Activated CD4-positive, alpha-beta T cell treated with anti-CD3 and anti-CD28 coated beads for 36 hours (primary cell): ENCODE measurements around the gene IL9R. TPM values are rescaled to one million over a fixed set of nuclear protein-coding genes. Genes with fewer than 3 reads are reported as not detected.
"Not testable (repeated sequence)": the region's sequence is repeated elsewhere in the genome, so short reads cannot be mapped to it uniquely, and the experiment has no call there.

Experiments
- ATAC-seq: fragments of 200-7000 bp; cut with Tn5 transposase; one replicate; pipeline ENCODE4 v1.10.0; 2021; ENCODE audit warnings: mild to moderate bottlenecking, moderate library complexity
- CTCF ChIA-PET: fragments of 350-600 bp; sonication (Branson Sonifier 250); formaldehyde crosslinking; loops from one replicate; lab custom pipeline; 2021; ENCODE audit warnings: antibody characterized with exemption; lab: Charles Lee
- POLR2A ChIA-PET: fragments of 350-600 bp; sonication (Branson Sonifier 250); formaldehyde crosslinking; loops from one replicate; lab custom pipeline; 2021; ENCODE audit warnings: antibody characterized with exemption, inconsistent platforms; lab: Charles Lee
- DNase-seq: peaks from one replicate; pipeline ENCODE4 v3.0.0-alpha.2; 2020
- H3K27ac Mint-ChIP-seq: one replicate; pipeline ENCODE4 v1.8.0; 2021; ENCODE audit warnings: mixed read lengths
- H3K27me3 Mint-ChIP-seq: one replicate; pipeline ENCODE4 v1.8.0; 2021; ENCODE audit warnings: mixed read lengths
- H3K36me3 Mint-ChIP-seq: one replicate; pipeline ENCODE4 v1.8.0; 2021; ENCODE audit warnings: low read depth, mixed read lengths
- H3K4me1 Mint-ChIP-seq: one replicate; pipeline ENCODE4 v1.8.0; 2021; ENCODE audit warnings: mixed read lengths
- H3K4me3 Mint-ChIP-seq: one replicate; pipeline ENCODE4 v1.8.0; 2021; ENCODE audit warnings: mild to moderate bottlenecking, moderate library complexity, mixed read lengths
- H3K9me3 Mint-ChIP-seq: one replicate; pipeline ENCODE4 v1.8.0; 2021; ENCODE audit warnings: low read depth, mixed read lengths
- intact Hi-C, 2 experiments: fragments of 100-400 bp; cut with DNase I in 1 of 2; cut with micrococcal nuclease in 1 of 2; formaldehyde crosslinking; loops; one replicate each; pipeline versions ENCODE4 v1.14.2 to v1.15.1; 2022 to 2024; cut with DNase I, micrococcal nuclease
- total RNA-seq, 2 experiments: library from RNA; stranded (reverse); gene quantifications; one replicate each; pipeline ENCODE4 v1.2.3, GENCODE V29; 2021

The IL9R gene
- total RNA-seq, 2 experiments from 2014 or later, result 1.2 to 2.0 TPM

DNA sequence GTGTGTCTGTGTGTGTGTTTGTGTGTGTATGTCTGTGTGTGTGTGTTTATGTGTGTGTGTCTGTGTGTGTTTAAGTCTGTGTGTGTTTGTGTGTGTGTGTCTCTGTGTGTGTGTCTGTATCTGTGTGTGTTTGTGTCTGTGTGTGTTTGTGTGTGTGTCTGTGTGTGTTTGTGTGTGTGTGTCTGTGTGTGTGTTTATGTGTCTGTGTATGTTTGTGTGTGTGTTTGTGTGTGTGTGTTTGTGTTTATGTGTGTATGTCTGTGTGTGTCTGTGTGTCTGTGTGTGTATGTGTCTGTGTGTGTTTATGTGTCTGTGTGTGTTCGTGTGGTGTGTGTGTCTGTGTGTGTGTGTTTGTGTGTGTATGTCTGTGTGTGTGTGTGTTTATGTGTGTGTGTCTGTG is 11.4 kb downstream of the IL9R start:
- Mint-ChIP-seq H3K4me3 (no peak overlapping the region), H3K36me3 (no peaks in the 10 kb centered on the region), H3K27ac (no peak overlapping the region), H3K4me1 (no peaks in the 10 kb centered on the region), H3K27me3 (no peaks in the 10 kb centered on the region), H3K9me3 (no peaks in the 10 kb centered on the region)
- ATAC-seq (no peak), DNase-seq (no peak)
- intact Hi-C loops, result no loop called here
- CTCF ChIA-PET, result no interaction called here
- POLR2A ChIA-PET, result no interaction called here

DNA sequence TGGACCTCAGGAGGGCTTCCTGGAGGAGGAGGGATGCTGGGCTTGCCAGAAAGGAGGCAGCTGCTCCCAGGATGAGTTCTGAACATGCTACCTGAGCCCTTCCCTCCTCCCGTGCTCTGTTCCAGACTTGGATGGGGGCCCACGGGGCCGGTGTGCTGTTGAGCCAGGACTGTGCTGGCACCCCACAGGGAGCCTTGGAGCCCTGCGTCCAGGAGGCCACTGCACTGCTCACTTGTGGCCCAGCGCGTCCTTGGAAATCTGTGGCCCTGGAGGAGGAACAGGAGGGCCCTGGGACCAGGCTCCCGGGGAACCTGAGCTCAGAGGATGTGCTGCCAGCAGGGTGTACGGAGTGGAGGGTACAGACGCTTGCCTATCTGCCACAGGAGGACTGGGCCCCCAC is 12.2 kb downstream of the IL9R start:
- DNase-seq, H3K4me1 Mint-ChIP-seq, H3K27ac Mint-ChIP-seq, CTCF ChIA-PET, ATAC-seq, POLR2A ChIA-PET, H3K9me3 Mint-ChIP-seq, intact Hi-C loops, H3K4me3 Mint-ChIP-seq, H3K36me3 Mint-ChIP-seq, H3K27me3 Mint-ChIP-seq: not testable (repeated sequence)

DNA sequence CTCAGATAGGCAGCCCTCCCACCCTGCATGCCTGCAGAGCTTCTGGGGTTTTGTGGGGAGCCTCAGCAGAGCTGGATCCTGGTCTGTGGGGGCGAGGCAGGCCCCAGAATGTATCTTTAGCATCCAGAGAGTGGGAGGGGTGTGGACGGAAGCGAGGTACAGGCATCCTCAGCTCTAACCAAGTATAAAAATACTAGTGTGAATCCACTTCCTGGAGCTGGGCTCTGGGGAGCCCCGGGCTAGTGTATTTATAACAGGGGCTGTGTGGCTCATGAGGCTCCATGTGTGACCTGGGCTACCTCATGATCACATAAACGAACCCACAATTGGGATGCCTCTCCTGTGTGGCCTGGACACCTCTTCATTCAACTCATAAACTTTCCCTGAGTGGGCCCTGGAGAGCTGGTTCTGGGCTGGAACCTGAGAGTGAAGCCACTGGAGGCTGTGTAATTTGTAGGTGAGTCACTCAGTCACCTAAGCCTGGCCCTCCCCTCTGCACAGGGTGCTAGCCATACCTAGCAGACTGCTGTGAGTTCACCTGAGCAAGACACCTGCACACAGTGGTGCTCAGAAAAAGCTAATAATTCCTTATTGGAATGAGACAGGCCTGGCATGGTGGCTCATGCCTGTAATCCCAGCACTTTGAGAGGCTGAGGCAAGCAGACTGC is 15.9 kb downstream of the IL9R start:
- H3K4me1 Mint-ChIP-seq, H3K9me3 Mint-ChIP-seq, H3K27ac Mint-ChIP-seq, intact Hi-C loops, H3K27me3 Mint-ChIP-seq, DNase-seq, H3K4me3 Mint-ChIP-seq, CTCF ChIA-PET, H3K36me3 Mint-ChIP-seq, POLR2A ChIA-PET: not testable (repeated sequence)
- ATAC-seq, result peak; percentile 65

DNA sequence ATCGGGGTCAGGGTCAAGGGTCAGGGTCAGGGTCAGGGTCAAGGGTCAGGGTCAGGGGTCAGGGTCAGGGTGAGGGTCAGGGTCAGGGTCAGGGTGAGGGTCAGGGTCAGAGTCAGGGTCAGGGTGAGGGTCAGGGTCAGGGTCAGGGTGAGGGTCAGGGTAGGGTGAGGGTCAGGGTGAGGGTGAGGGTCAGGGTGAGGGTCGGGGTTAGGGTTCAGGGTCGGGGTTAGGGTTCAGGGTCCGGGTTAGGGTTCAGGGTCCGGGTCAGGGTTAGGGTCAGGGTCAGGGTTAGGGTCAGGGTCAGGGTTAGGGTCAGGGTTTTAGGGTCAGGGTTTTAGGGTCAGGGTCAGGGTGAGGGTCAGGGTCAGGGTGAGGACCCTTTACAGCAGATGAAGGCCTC is 22.4 kb downstream of the IL9R start:
- H3K27me3 Mint-ChIP-seq, CTCF ChIA-PET, H3K4me3 Mint-ChIP-seq, H3K4me1 Mint-ChIP-seq, DNase-seq, H3K36me3 Mint-ChIP-seq, POLR2A ChIA-PET, ATAC-seq, intact Hi-C loops, H3K9me3 Mint-ChIP-seq, H3K27ac Mint-ChIP-seq: not testable (repeated sequence)

DNA sequence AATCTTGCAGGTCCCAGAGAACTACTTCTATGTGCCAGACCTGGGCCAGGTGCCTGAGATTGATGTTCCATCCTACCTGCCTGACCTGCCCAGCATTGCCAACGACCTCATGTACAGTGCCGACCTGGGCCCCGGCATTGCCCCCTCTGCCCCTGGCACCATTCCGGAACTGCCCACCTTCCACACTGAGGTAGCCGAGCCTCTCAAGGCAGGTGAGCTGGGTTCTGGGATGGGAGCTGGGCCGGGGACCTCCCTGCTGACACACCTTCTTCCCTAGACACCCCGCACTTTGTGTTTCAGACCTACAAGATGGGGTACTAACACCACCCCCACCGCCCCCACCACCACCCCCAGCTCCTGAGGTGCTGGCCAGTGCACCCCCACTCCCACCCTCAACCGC is 25.5 kb downstream of the IL9R start:
- H3K4me1 Mint-ChIP-seq, POLR2A ChIA-PET, H3K9me3 Mint-ChIP-seq, ATAC-seq, CTCF ChIA-PET, H3K27ac Mint-ChIP-seq, H3K36me3 Mint-ChIP-seq, H3K27me3 Mint-ChIP-seq, H3K4me3 Mint-ChIP-seq, DNase-seq, intact Hi-C loops: not testable (repeated sequence)

DNA sequence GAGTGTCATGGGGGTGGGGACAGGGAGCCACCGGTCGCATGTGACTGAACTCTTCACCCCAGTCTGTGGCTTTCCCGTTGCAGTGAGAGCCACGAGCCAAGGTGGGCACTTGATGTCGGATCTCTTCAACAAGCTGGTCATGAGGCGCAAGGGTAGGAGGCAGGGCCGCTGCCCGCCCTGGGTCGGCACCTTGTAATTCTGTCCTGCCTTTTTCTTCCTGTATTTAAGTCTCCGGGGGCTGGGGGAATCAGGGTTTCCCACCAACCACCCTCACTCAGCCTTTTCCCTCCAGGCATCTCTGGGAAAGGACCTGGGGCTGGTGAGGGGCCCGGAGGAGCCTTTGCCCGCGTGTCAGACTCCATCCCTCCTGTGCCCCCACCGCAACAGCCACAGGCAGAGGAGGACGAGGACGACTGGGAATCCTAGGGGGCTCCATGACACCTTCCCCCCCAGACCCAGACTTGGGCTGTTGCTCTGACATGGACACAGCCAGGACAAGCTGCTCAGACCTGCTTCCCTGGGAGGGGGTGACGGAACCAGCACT is 27.5 kb downstream of the IL9R start:
- DNase-seq, intact Hi-C loops, ATAC-seq, POLR2A ChIA-PET, H3K4me1 Mint-ChIP-seq, H3K36me3 Mint-ChIP-seq, H3K27ac Mint-ChIP-seq, CTCF ChIA-PET, H3K4me3 Mint-ChIP-seq, H3K27me3 Mint-ChIP-seq, H3K9me3 Mint-ChIP-seq: not testable (repeated sequence)

DNA sequence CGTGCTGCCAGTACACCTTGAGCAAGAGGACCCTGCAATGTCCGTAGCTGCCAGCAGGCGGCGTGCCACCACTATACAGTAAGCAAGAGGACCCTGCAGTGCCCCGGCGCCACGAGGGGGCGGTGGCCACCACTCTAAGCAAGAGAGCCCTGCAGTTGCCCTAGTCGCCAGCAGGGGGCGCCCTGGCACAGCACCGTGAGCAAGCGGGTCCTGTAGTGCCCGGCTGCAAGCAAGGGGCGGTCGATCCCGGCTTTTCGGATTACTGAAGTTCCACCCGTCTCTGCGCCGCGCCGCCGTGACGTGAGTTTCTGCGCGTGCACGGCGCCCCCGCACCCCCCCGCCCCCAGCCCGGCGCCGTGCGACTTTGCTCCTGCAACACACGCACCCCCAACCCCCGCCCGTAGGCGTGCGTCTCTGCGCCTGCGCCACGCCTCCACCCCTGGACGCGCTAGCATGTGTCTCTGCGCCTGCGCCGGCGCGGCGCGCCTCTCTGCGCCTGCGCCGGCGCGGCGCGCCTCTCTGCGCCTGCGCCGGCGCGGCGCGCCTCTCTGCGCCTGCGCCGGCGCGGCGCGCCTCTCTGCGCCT is 31.2 kb downstream of the IL9R start:
- POLR2A ChIA-PET, intact Hi-C loops, H3K27ac Mint-ChIP-seq, H3K4me1 Mint-ChIP-seq, H3K27me3 Mint-ChIP-seq, CTCF ChIA-PET, H3K36me3 Mint-ChIP-seq, DNase-seq, H3K4me3 Mint-ChIP-seq, H3K9me3 Mint-ChIP-seq, ATAC-seq: not testable (repeated sequence)

DNA sequence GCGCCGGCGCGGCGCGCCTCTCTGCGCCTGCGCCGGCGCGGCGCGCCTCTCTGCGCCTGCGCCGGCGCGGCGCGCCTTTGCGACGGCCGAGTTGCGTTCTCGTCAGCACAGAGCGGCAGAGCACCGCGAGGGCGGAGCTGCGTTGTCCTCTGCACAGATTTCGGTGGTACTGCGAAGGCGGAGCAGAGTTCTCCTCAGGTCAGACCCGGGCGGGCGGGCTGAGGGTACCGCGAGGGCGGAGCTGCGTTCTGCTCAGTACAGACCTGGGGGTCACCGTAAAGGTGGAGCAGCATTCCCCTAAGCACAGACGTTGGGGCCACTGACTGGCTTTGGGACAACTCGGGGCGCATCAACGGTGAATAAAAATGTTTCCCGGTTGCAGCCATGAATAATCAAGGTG is 31.8 kb downstream of the IL9R start:
- intact Hi-C loops, H3K9me3 Mint-ChIP-seq, CTCF ChIA-PET, H3K4me1 Mint-ChIP-seq, H3K27me3 Mint-ChIP-seq, ATAC-seq, H3K27ac Mint-ChIP-seq, DNase-seq, H3K4me3 Mint-ChIP-seq, POLR2A ChIA-PET, H3K36me3 Mint-ChIP-seq: not testable (repeated sequence)

DNA sequence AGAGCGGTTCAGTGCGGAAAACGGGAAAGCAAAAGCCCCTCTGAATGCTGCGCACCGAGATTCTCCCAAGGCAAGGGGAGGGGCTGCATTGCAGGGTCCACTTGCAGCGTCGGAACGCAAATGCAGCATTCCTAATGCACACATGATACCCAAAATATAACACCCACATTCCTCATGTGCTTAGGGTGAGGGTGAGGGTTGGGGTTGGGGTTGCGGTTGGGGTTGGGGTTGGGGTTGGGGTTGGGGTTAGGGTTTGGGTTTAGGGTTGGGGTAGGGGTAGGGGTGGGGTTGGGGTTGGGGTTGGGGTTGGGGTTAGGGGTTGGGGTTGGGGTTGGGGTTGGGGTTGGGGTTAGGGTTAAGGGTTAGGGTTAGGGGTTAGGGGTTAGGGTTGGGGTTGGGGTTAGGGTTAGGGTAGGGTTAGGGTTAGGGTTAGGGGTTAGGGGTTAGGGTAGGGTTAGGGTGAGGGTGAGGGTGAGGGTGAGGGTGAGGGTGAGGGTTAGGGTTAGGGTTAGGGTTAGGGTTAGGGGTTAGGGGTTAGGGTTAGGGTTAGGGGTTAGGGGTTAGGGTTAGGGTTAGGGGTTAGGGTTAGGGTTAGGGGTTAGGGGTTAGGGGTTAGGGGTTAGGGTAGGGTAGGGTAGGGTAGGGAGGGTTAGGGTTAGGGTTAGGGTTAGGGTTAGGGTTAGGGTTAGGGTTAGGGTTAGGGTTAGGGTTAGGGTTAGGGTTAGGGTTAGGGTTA is 32.4 kb downstream of the IL9R start:
- H3K36me3 Mint-ChIP-seq, H3K4me1 Mint-ChIP-seq, CTCF ChIA-PET, ATAC-seq, H3K27ac Mint-ChIP-seq, H3K4me3 Mint-ChIP-seq, intact Hi-C loops, H3K9me3 Mint-ChIP-seq, POLR2A ChIA-PET, DNase-seq, H3K27me3 Mint-ChIP-seq: not testable (repeated sequence)

DNA sequence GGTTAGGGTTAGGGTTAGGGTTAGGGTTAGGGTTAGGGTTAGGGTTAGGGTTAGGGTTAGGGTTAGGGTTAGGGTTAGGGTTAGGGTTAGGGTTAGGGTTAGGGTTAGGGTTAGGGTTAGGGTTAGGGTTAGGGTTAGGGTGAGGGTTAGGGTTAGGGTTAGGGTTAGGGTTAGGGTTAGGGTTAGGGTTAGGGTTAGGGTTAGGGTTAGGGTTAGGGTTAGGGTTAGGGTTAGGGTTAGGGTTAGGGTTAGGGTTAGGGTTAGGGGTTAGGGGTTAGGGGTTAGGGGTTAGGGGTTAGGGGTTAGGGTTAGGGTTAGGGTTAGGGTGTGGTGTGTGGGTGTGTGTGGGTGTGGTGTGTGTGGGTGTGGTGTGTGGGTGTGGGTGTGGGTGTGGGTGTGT is 33.0 kb downstream of the IL9R start:
- H3K4me1 Mint-ChIP-seq, H3K9me3 Mint-ChIP-seq, POLR2A ChIA-PET, intact Hi-C loops, H3K27ac Mint-ChIP-seq, DNase-seq, ATAC-seq, H3K36me3 Mint-ChIP-seq, H3K27me3 Mint-ChIP-seq, CTCF ChIA-PET, H3K4me3 Mint-ChIP-seq: not testable (repeated sequence)
